DMS53 (cell line): ENCODE measurements around the gene USP19.

Source experiments
- DNase-seq: peaks from one replicate; lab custom pipeline; 2025; lab: John Stamatoyannopoulos, UW

Gene USP19

GRCh38 chr3:49132437-49133225 lies 12.0 kb upstream of the USP19 start, which contains the start of gene LAMB2:
TSS of gene LAMB2 (minus strand) at chr3:49133050. CDS start at chr3:49132867, 183 bp downstream.
- DNase-seq = peak; percentile 37

GRCh38 chr3:49132073-49132436 lies 11.4 kb upstream of the USP19 start:
- no peak for DNase-seq

- DNase-seq = no peak
Measured at GRCh38 chr3:49131576-49131975, 11.0 kb upstream of the USP19 start.

- DNase-seq = no peak
Measured at GRCh38 chr3:49131040-49131439, 10.4 kb upstream of the USP19 start.

- no peak for DNase-seq
Measured at GRCh38 chr3:49124991-49125670, 4.5 kb upstream of the USP19 start.

GRCh38 chr3:49124203-49124602 lies 3.6 kb upstream of the USP19 start:
- DNase-seq = no peak

GRCh38 chr3:49123687-49124086 lies 3.1 kb upstream of the USP19 start:
- no peak for DNase-seq

GRCh38 chr3:49122886-49123545 lies 2.4 kb upstream of the USP19 start:
- DNase-seq = no peak

- DNase-seq = no peak
Measured at GRCh38 chr3:49122451-49122850, 1.8 kb upstream of the USP19 start.

- no peak for DNase-seq
Measured at GRCh38 chr3:49122022-49122421, 1.4 kb upstream of the USP19 start.

GRCh38 chr3:49121132-49121736 lies 611 bp upstream of the USP19 start:
- DNase-seq = no peak

- peak; percentile 16 for DNase-seq
Measured at GRCh38 chr3:49120096-49120437, 556 bp downstream of the USP19 start.

GRCh38 chr3:49119439-49119838 lies 1.2 kb downstream of the USP19 start:
- DNase-seq = no peak

- DNase-seq = no peak
Measured at GRCh38 chr3:49119036-49119435, 1.6 kb downstream of the USP19 start.

- no peak for DNase-seq
Measured at GRCh38 chr3:49112262-49112661, 8.4 kb downstream of the USP19 start.

GRCh38 chr3:49111347-49111746 lies 9.3 kb downstream of the USP19 start:
- no peak for DNase-seq

- no peak for DNase-seq
Measured at GRCh38 chr3:49110780-49111179, 9.8 kb downstream of the USP19 start.

- DNase-seq = no peak
Measured at GRCh38 chr3:49108346-49108745, 12.3 kb downstream of the USP19 start.

- peak; percentile 86 for DNase-seq
Measured at GRCh38 chr3:49104427-49105291, 16.0 kb downstream of the USP19 start, which contains the start of gene QARS1. TSS of gene QARS1 (minus strand) at chr3:49104757. CDS start at chr3:49104733, 24 bp downstream.

- DNase-seq = no peak
Measured at GRCh38 chr3:49104052-49104426, 16.6 kb downstream of the USP19 start.

GRCh38 chr3:49100046-49100615 lies 20.5 kb downstream of the USP19 start:
- DNase-seq = no peak
